Activated gamma-delta T cell treated with Interleukin-2 at 50 U/mL for 16 hours (primary cell): Measurements from ENCODE around the gene SYT12.

Experiments used
- DNase-seq: peaks from one replicate; pipeline ENCODE4 v3.0.0-alpha.2; 2020

The SYT12 gene

GRCh38 chr11:67058506-67058905 is 35.6 kb downstream of the SYT12 start:
- DNase-seq = no peak

GRCh38 chr11:67059671-67060070 is 36.7 kb downstream of the SYT12 start:
- no peak for DNase-seq

- DNase-seq = no peak
These were observed 37.2 kb downstream of the SYT12 start for GRCh38 chr11:67060111-67060522.

GRCh38 chr11:67062526-67063373 is 39.8 kb downstream of the SYT12 start:
- DNase-seq = no peak

- no peak for DNase-seq
These were observed 43.4 kb downstream of the SYT12 start for GRCh38 chr11:67066333-67066709.

- DNase-seq = peak; percentile 70
These were observed 48.7 kb downstream of the SYT12 start for GRCh38 chr11:67071420-67072284.

- no peak for DNase-seq
These were observed 49.4 kb downstream of the SYT12 start for GRCh38 chr11:67072295-67072694.

GRCh38 chr11:67073908-67074307 is 51.0 kb downstream of the SYT12 start:
- DNase-seq = no peak

GRCh38 chr11:67076202-67076601 is 53.3 kb downstream of the SYT12 start:
- DNase-seq = no peak

GRCh38 chr11:67079065-67079705 is 56.3 kb downstream of the SYT12 start:
- no peak for DNase-seq

- no peak for DNase-seq
These were observed 59.3 kb downstream of the SYT12 start for GRCh38 chr11:67082071-67082791.

- no peak for DNase-seq
These were observed 60.9 kb downstream of the SYT12 start for GRCh38 chr11:67083786-67084366.

GRCh38 chr11:67085617-67086016 is 62.7 kb downstream of the SYT12 start:
- no peak for DNase-seq

GRCh38 chr11:67090717-67091116 is 67.8 kb downstream of the SYT12 start:
- no peak for DNase-seq

GRCh38 chr11:67095214-67095507 is 72.2 kb downstream of the SYT12 start:
- DNase-seq = no peak

- DNase-seq = no peak
These were observed 76.0 kb downstream of the SYT12 start for GRCh38 chr11:67098799-67099429.

- no peak for DNase-seq
These were observed 76.9 kb downstream of the SYT12 start for GRCh38 chr11:67099831-67100324.
